Fibroblast of skin of left quadriceps (primary cell): ENCODE results near the gene NRG4.
"Not testable (repeated sequence)": the region's sequence is repeated elsewhere in the genome, so short reads cannot be mapped to it uniquely, and the experiment has no call there.

Source experiments
- DNase-seq, 2 experiments: peaks; one replicate each; pipeline ENCODE4 v3.0.0-alpha.2; 2013; ENCODE audit warnings: low read depth in 2 of 2

NRG4 gene

GRCh38 chr15:75927601-75928000 lies 84.6 kb downstream of the NRG4 start:
- DNase-seq = no peak

GRCh38 chr15:75926931-75927330 lies 85.3 kb downstream of the NRG4 start:
- no peak for DNase-seq

GRCh38 chr15:75925440-75925839 lies 86.8 kb downstream of the NRG4 start:
- DNase-seq = no peak

- no peak for DNase-seq
Observed at GRCh38 chr15:75924576-75924975, 87.6 kb downstream of the NRG4 start.

- DNase-seq = no peak
Observed at GRCh38 chr15:75923756-75924155, 88.5 kb downstream of the NRG4 start.

GRCh38 chr15:75921732-75922703 lies 90.2 kb downstream of the NRG4 start:
- DNase-seq = peak; percentile 57 to 59

GRCh38 chr15:75920079-75920478 lies 92.1 kb downstream of the NRG4 start:
- no peak for DNase-seq

GRCh38 chr15:75918135-75918534 lies 94.1 kb downstream of the NRG4 start:
- DNase-seq = no peak

GRCh38 chr15:75916978-75917377 lies 95.2 kb downstream of the NRG4 start:
- no peak for DNase-seq

- DNase-seq = not testable (repeated sequence)
Observed at GRCh38 chr15:75910355-75910754, 101.9 kb downstream of the NRG4 start.

GRCh38 chr15:75905231-75905630 lies 107.0 kb downstream of the NRG4 start:
- no peak for DNase-seq

- DNase-seq = peak; percentile 73 to 77
Observed at GRCh38 chr15:75903331-75904239, 108.6 kb downstream of the NRG4 start, which contains the start of gene FBXO22. FBXO22 (plus strand) TSS chr15:75903878; CDS start chr15:75903964, 86 bp downstream.

GRCh38 chr15:75902129-75902557 lies 110.1 kb downstream of the NRG4 start:
- DNase-seq = no peak

GRCh38 chr15:75900577-75900976 lies 111.6 kb downstream of the NRG4 start:
- no peak for DNase-seq

- DNase-seq = no peak
Observed at GRCh38 chr15:75895731-75896130, 116.5 kb downstream of the NRG4 start.

- peak; percentile 77 to 78 for DNase-seq
Observed at GRCh38 chr15:75891895-75892294, 120.3 kb downstream of the NRG4 start.
